ENCODE data around the gene SUMO1. TPM values are rescaled to one million over a fixed set of nuclear protein-coding genes. Genes with fewer than 3 reads are reported as not detected.
"Not testable (repeated sequence)": the region's sequence is repeated elsewhere in the genome, so short reads cannot be mapped to it uniquely, and the experiment has no call there.

The SUMO1 gene
- total RNA-seq, 1 donor from 2014 or later = 111 TPM

GRCh38 chr2:202251494-202251893, 13.1 kb upstream of the SUMO1 start:
- Mint-ChIP-seq H3K36me3 (ENCODE audit: unreplicated experiment) (no peaks in the 10 kb centered on the region), H3K4me1 (ENCODE audit: low read depth, unreplicated experiment) (no peaks in the 10 kb centered on the region), H3K9me3 (ENCODE audit: unreplicated experiment) (peaks cover 1% of the 10 kb centered on the region), H3K27me3 (ENCODE audit: unreplicated experiment) (no peaks in the 10 kb centered on the region), H3K27ac (ENCODE audit: unreplicated experiment) (no peak overlapping the region), H3K4me3 (ENCODE audit: unreplicated experiment) (no peak overlapping the region)
- TF ChIP-seq CTCF (IDR thresholded peaks at IDR 0.05; ENCODE audit: partially characterized antibody, unreplicated experiment) = no peak
- no peak for DNase-seq

GRCh38 chr2:202249521-202250253, 11.3 kb upstream of the SUMO1 start:
- H3K4me1 Mint-ChIP-seq (ENCODE audit: low read depth, unreplicated experiment) = no peaks in the 10 kb centered on the region
- no peaks in the 10 kb centered on the region for H3K27me3 Mint-ChIP-seq (ENCODE audit: unreplicated experiment)
- no peak overlapping the region for H3K27ac Mint-ChIP-seq (ENCODE audit: unreplicated experiment)
- H3K36me3 Mint-ChIP-seq (ENCODE audit: unreplicated experiment) = no peaks in the 10 kb centered on the region
- DNase-seq = no peak
- H3K9me3 Mint-ChIP-seq (ENCODE audit: unreplicated experiment) = no peaks in the 10 kb centered on the region
- no peak for TF ChIP-seq CTCF (IDR thresholded peaks at IDR 0.05; ENCODE audit: partially characterized antibody, unreplicated experiment)
- H3K4me3 Mint-ChIP-seq (ENCODE audit: unreplicated experiment) = peak overlapping the region; percentile 49

GRCh38 chr2:202247710-202248109, 9.3 kb upstream of the SUMO1 start:
- H3K4me3 Mint-ChIP-seq (ENCODE audit: unreplicated experiment); H3K9me3 Mint-ChIP-seq (ENCODE audit: unreplicated experiment); DNase-seq; H3K36me3 Mint-ChIP-seq (ENCODE audit: unreplicated experiment); H3K4me1 Mint-ChIP-seq (ENCODE audit: low read depth, unreplicated experiment); H3K27me3 Mint-ChIP-seq (ENCODE audit: unreplicated experiment); H3K27ac Mint-ChIP-seq (ENCODE audit: unreplicated experiment): not testable (repeated sequence)

GRCh38 chr2:202237787-202238233, 587 bp downstream of the SUMO1 start:
- H3K36me3 Mint-ChIP-seq (ENCODE audit: unreplicated experiment) = no peaks in the 10 kb centered on the region
- peak overlapping the region; percentile 96 for H3K4me3 Mint-ChIP-seq (ENCODE audit: unreplicated experiment)
- peak; percentile 40 for DNase-seq
- peaks cover 10% of the 10 kb centered on the region for H3K4me1 Mint-ChIP-seq (ENCODE audit: low read depth, unreplicated experiment)
- no peak for TF ChIP-seq CTCF (IDR thresholded peaks at IDR 0.05; ENCODE audit: partially characterized antibody, unreplicated experiment)
- H3K27me3 Mint-ChIP-seq (ENCODE audit: unreplicated experiment) = peaks cover 9% of the 10 kb centered on the region
- H3K27ac Mint-ChIP-seq (ENCODE audit: unreplicated experiment) = peak overlapping the region; percentile 91
- H3K9me3 Mint-ChIP-seq (ENCODE audit: unreplicated experiment) = peaks cover 6% of the 10 kb centered on the region

GRCh38 chr2:202221873-202222272, 16.5 kb downstream of the SUMO1 start:
- no peak for TF ChIP-seq CTCF (IDR thresholded peaks at IDR 0.05; ENCODE audit: partially characterized antibody, unreplicated experiment)
- Mint-ChIP-seq H3K36me3 (ENCODE audit: unreplicated experiment) (no peaks in the 10 kb centered on the region), H3K27ac (ENCODE audit: unreplicated experiment) (no peak overlapping the region), H3K27me3 (ENCODE audit: unreplicated experiment) (no peaks in the 10 kb centered on the region), H3K4me3 (ENCODE audit: unreplicated experiment) (no peak overlapping the region), H3K4me1 (ENCODE audit: low read depth, unreplicated experiment) (peaks cover 6% of the 10 kb centered on the region), H3K9me3 (ENCODE audit: unreplicated experiment) (no peaks in the 10 kb centered on the region)
- no peak for DNase-seq
